ENCODE measurements around the gene GFM1. TPM values are rescaled to one million over a fixed set of nuclear protein-coding genes. Genes with fewer than 3 reads are reported as not detected.

Gene GFM1
- total RNA-seq: 10 to 100 TPM; 29.4 to 48.5 (median 45.5) TPM

GRCh38 chr3:158644345-158644908 lies at the start of gene GFM1:
Gene GFM1 (plus strand): TSS chr3:158644527. CDS start chr3:158644635, 108 bp downstream.
- DNase-seq (ENCODE audit: low spot score in 2 of 2): peak; percentile 84 to 94
- Histone ChIP-seq H3K27ac (peak within 1 kb of the TSS; percentile 21 to 91 (median 85)), H3K27me3 (no peaks in the 10 kb centered on the region), H3K36me3 (peaks cover 0 to 22% (median 0%) of the 10 kb centered on the region in 3 donors), H3K4me3 (peak within 1 kb of the TSS; percentile 75 to 96 (median 86)), H3K4me1 (peaks cover 0 to 36% (median 8%) of the 10 kb centered on the region in 4 donors), H3K9me3 (no peaks in the 10 kb centered on the region)
- TF ChIP-seq POLR2A (IDR thresholded peaks at IDR 0.05): peak in 1 of 2 donors; percentile 39
- peak; percentile 87 to 92 for TF ChIP-seq EP300 (IDR thresholded peaks at IDR 0.05)
- TF ChIP-seq CTCF (IDR thresholded peaks at IDR 0.05): peak; percentile 75 to 97 (median 89)
- WGBS, 2 donors: 1% methylated on average over 40 to 42 of the region's 42 CpGs

- 95 to 97% methylated on average over 2 of the region's 2 CpGs for WGBS, 2 donors
- H3K4me1 ChIP-seq: no peaks in the 10 kb centered on the region
- H3K9me3 ChIP-seq: no peaks in the 10 kb centered on the region
- H3K36me3 ChIP-seq: peaks cover 0 to 24% (median 0%) of the 10 kb centered on the region in 3 donors
- no peak overlapping the region for H3K4me3 ChIP-seq
- no peak for DNase-seq (ENCODE audit: low spot score in 2 of 2)
- H3K27ac ChIP-seq: no peak overlapping the region
- TF ChIP-seq POLR2A (IDR thresholded peaks at IDR 0.05) (no peak), CTCF (IDR thresholded peaks at IDR 0.05) (no peak), EP300 (IDR thresholded peaks at IDR 0.05) (no peak)
- no peaks in the 10 kb centered on the region for H3K27me3 ChIP-seq
Observed at GRCh38 chr3:158600787-158601186, 43.5 kb upstream of the GFM1 start.

- no peak overlapping the region for H3K4me3 ChIP-seq
- peaks cover 0 to 24% (median 0%) of the 10 kb centered on the region in 3 donors for H3K36me3 ChIP-seq
- no peaks in the 10 kb centered on the region for H3K4me1 ChIP-seq
- no peak for DNase-seq (ENCODE audit: low spot score in 2 of 2)
- no peaks in the 10 kb centered on the region for H3K27me3 ChIP-seq
- no peaks in the 10 kb centered on the region for H3K9me3 ChIP-seq
- TF ChIP-seq CTCF (IDR thresholded peaks at IDR 0.05) (no peak), POLR2A (IDR thresholded peaks at IDR 0.05) (no peak), EP300 (IDR thresholded peaks at IDR 0.05) (no peak)
- H3K27ac ChIP-seq: no peak overlapping the region
Observed at GRCh38 chr3:158602227-158602626, 42.1 kb upstream of the GFM1 start.

- Histone ChIP-seq H3K36me3 (no peaks in the 10 kb centered on the region), H3K27me3 (no peaks in the 10 kb centered on the region), H3K4me3 (no peak overlapping the region), H3K4me1 (no peaks in the 10 kb centered on the region), H3K27ac (no peak overlapping the region), H3K9me3 (peaks cover 0 to 18% (median 0%) of the 10 kb centered on the region in 4 donors)
- 77% methylated on average over 1 of the region's 1 CpG for WGBS, 2 donors
- no peak for DNase-seq (ENCODE audit: low spot score in 2 of 2)
- no peak for TF ChIP-seq CTCF (IDR thresholded peaks at IDR 0.05)
- TF ChIP-seq POLR2A (IDR thresholded peaks at IDR 0.05): no peak
- TF ChIP-seq EP300 (IDR thresholded peaks at IDR 0.05): no peak
Observed at GRCh38 chr3:158617982-158618875, 26.1 kb upstream of the GFM1 start.

- Histone ChIP-seq H3K27me3 (no peaks in the 10 kb centered on the region), H3K4me3 (no peak overlapping the region), H3K9me3 (peaks cover 0 to 5% (median 0%) of the 10 kb centered on the region in 4 donors), H3K36me3 (no peaks in the 10 kb centered on the region), H3K4me1 (no peaks in the 10 kb centered on the region), H3K27ac (no peak overlapping the region)
- WGBS, 2 donors: 0 to 41% methylated on average over 1 of the region's 1 CpG
- DNase-seq (ENCODE audit: low spot score in 2 of 2): no peak
- TF ChIP-seq CTCF (IDR thresholded peaks at IDR 0.05) (no peak), POLR2A (IDR thresholded peaks at IDR 0.05) (no peak), EP300 (IDR thresholded peaks at IDR 0.05) (no peak)
Observed at GRCh38 chr3:158625881-158626280, 18.4 kb upstream of the GFM1 start.

Measured in tibial nerve (tissue), 4 donors.